Fibroblast of lung (primary cell): ENCODE data around the gene CMC1. TPM values are rescaled to one million over a fixed set of nuclear protein-coding genes. Genes with fewer than 3 reads are reported as not detected.

Experiments used
- DNase-seq, 2 donors: peaks; one replicate each; pipeline versions ENCODE4 v3.0.0 to v3.0.0-alpha.2; 2010; ENCODE audit warnings: low read depth in 2 of 2
- H2AFZ ChIP-seq: 2 replicates; pipeline ENCODE4 v1.5.1; 2012; ENCODE audit warnings: low read length, control low read depth, inconsistent platforms
- H3K27ac ChIP-seq: 2 replicates; pipeline ENCODE4 v1.5.1; 2011; ENCODE audit warnings: low read length, control low read depth; ENCODE audit not compliant: insufficient read depth
- H3K27me3 ChIP-seq: 2 replicates; pipeline ENCODE4 v1.5.1; 2011; ENCODE audit warnings: mild to moderate bottlenecking, low read length; ENCODE audit not compliant: control insufficient read depth, insufficient read depth
- H3K36me3 ChIP-seq: 2 replicates; pipeline ENCODE4 v1.5.1; 2011; ENCODE audit warnings: low read length; ENCODE audit not compliant: control insufficient read depth, insufficient read depth
- H3K4me1 ChIP-seq: 2 replicates; pipeline ENCODE4 v1.5.1; 2011; ENCODE audit warnings: low read length; ENCODE audit not compliant: control insufficient read depth, insufficient read depth; ENCODE audit errors: extremely low read depth
- H3K4me2 ChIP-seq: 2 replicates; pipeline ENCODE4 v1.5.1; 2011; ENCODE audit warnings: low read length, control low read depth; ENCODE audit not compliant: insufficient read depth; ENCODE audit errors: extremely low read depth
- H3K4me3 ChIP-seq, 4 experiments: fragments of 200-600 bp in 1 of 4; sonication (generic) in 1 of 4; replicated peaks in 1 of 4; 2 replicates each; pipeline ENCODE4 v1.5.1; 2011 to 2016; ENCODE audit warnings: low read length in 4 of 4, low read depth in 3 of 4, mild to moderate bottlenecking in 3 of 4, control low read depth in 2 of 4, inconsistent platforms in 1 of 4, mixed read lengths in 1 of 4; ENCODE audit not compliant: insufficient read depth in 1 of 4; ENCODE audit errors: control extremely low read depth in 1 of 4
- H3K79me2 ChIP-seq: 2 replicates; pipeline ENCODE4 v1.5.1; 2012; ENCODE audit warnings: mild to moderate bottlenecking, low read length, inconsistent platforms; ENCODE audit not compliant: control insufficient read depth, insufficient read depth
- H3K9ac ChIP-seq: 2 replicates; pipeline ENCODE4 v1.5.1; 2011; ENCODE audit warnings: mild to moderate bottlenecking, low read length, control low read depth; ENCODE audit not compliant: insufficient read depth
- H3K9me3 ChIP-seq: 2 replicates; pipeline ENCODE4 v1.5.1; 2012; ENCODE audit warnings: low read depth, low read length; ENCODE audit not compliant: control insufficient read depth, insufficient read depth
- H4K20me1 ChIP-seq: 2 replicates; pipeline ENCODE4 v1.5.1; 2011; ENCODE audit warnings: low read length; ENCODE audit not compliant: control insufficient read depth, insufficient read depth; ENCODE audit errors: extremely low read depth
- CTCF ChIP-seq, 2 donors: IDR thresholded peaks in 1 of 2; conservative IDR thresholded peaks in 1 of 2; 1 replicate in 1 of 2; 2 replicates in 1 of 2; pipeline ENCODE4 v1.5.1; 2011 to 2012; ENCODE audit warnings: low read length in 2 of 2, control low read depth in 1 of 2, inconsistent platforms in 1 of 2, low read depth in 1 of 2, mild to moderate bottlenecking in 1 of 2
- EZH2 ChIP-seq: IDR thresholded peaks from 2 replicates; pipeline ENCODE4 v1.5.1; 2012; ENCODE audit warnings: low read length, control low read depth, mild to moderate bottlenecking; ENCODE audit errors: missing control alignments
- polyA plus RNA-seq, 2 donors: library from polyadenylated mRNA; depleted of rRNA in 1 of 2; stranded (reverse) in 1 of 2; unstranded in 1 of 2; fragments of >200 nt; gene quantifications; 2 replicates each; pipeline ENCODE4 v1.2.1, GENCODE V29; 2011 to 2012; ENCODE audit warnings: missing spikeins in 1 of 2
- total RNA-seq: library from RNA; depleted of rRNA; stranded (reverse); fragments of >200 nt; gene quantifications from 2 replicates; pipeline ENCODE4 v1.2.1, GENCODE V29; 2014

CMC1 gene
- total and polyA plus RNA-seq, 2 donors (not counting 1 experiment from before 2014, with no cell fraction given), result 5.6 to 26.7 TPM

- Histone ChIP-seq H3K79me2 (no peaks in the 10 kb centered on the region), H3K36me3 (no peaks in the 10 kb centered on the region), H2AFZ (no peak overlapping the region), H3K27ac (no peak overlapping the region), H4K20me1 (no peaks in the 10 kb centered on the region), H3K9ac (no peak overlapping the region), H3K4me1 (no peaks in the 10 kb centered on the region), H3K9me3 (no peaks in the 10 kb centered on the region), H3K27me3 (no peaks in the 10 kb centered on the region), H3K4me3 (no peak overlapping the region), H3K4me2 (no peak overlapping the region)
- TF ChIP-seq EZH2 (no peak), CTCF (conservative IDR thresholded peaks at IDR 0.05 in 1 of 2, IDR thresholded peaks at IDR 0.05 in 1 of 2; ENCODE audit: low read depth in 1 of 2, low read length in 2 of 2) (no peak)
- no peak for DNase-seq
These were observed 59.0 kb downstream of the CMC1 start for GRCh38 chr3:28300345-28300962.

- no peak for TF ChIP-seq CTCF (conservative IDR thresholded peaks at IDR 0.05 in 1 of 2, IDR thresholded peaks at IDR 0.05 in 1 of 2; ENCODE audit: low read depth in 1 of 2, low read length in 2 of 2)
- TF ChIP-seq EZH2, result no peak
- no peaks in the 10 kb centered on the region for H3K9me3 ChIP-seq
- H3K27ac ChIP-seq, result no peak overlapping the region
- H2AFZ ChIP-seq, result no peak overlapping the region
- no peak for DNase-seq
- no peaks in the 10 kb centered on the region for H4K20me1 ChIP-seq
- H3K27me3 ChIP-seq, result no peaks in the 10 kb centered on the region
- H3K4me1 ChIP-seq, result no peaks in the 10 kb centered on the region
- no peak overlapping the region for H3K9ac ChIP-seq
- no peak overlapping the region for H3K4me2 ChIP-seq
- H3K4me3 ChIP-seq, result no peak overlapping the region
- H3K36me3 ChIP-seq, result no peaks in the 10 kb centered on the region
- no peaks in the 10 kb centered on the region for H3K79me2 ChIP-seq
These were observed 60.3 kb downstream of the CMC1 start for GRCh38 chr3:28301688-28302087.

- Histone ChIP-seq H3K4me3 (no peak overlapping the region), H3K79me2 (no peaks in the 10 kb centered on the region), H3K4me1 (no peaks in the 10 kb centered on the region), H3K27me3 (no peaks in the 10 kb centered on the region), H3K9ac (no peak overlapping the region), H3K9me3 (no peaks in the 10 kb centered on the region), H3K27ac (no peak overlapping the region), H3K36me3 (no peaks in the 10 kb centered on the region), H3K4me2 (no peak overlapping the region), H4K20me1 (no peaks in the 10 kb centered on the region), H2AFZ (no peak overlapping the region)
- peak in 1 of 2 donors; percentile 55 for DNase-seq
- TF ChIP-seq CTCF (conservative IDR thresholded peaks at IDR 0.05 in 1 of 2, IDR thresholded peaks at IDR 0.05 in 1 of 2; ENCODE audit: low read depth in 1 of 2, low read length in 2 of 2), result no peak
These were observed 66.8 kb downstream of the CMC1 start for GRCh38 chr3:28308196-28308595.
